Measurements from ENCODE around the gene AJAP1. TPM values are rescaled to one million over a fixed set of nuclear protein-coding genes. Genes with fewer than 3 reads are reported as not detected.

Gene AJAP1
- total RNA-seq, 2 experiments from 2014 or later, result not detected

DNA sequence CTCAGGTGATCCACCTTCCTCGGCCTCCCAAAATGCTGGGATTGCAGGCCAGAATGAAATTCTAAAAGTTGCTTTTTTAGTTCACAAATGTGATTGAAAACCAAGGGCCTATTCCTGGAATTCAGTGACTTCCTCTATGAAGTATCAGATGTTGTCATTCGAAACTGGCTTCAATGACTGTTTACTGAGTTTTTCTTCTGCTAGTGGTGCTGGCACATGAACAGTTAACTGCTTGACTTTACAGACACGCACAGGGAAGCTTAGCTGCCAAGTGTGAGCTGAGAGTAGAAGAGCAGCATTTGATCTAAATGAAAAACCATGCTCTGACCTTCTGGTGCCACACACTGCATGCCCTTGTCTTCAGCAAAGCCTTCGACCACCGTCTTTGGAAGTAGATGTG lies 32.8 kb upstream of the AJAP1 start:
- H3K4me1 Mint-ChIP-seq, result no peaks in the 10 kb centered on the region
- POLR2A ChIA-PET, result no interaction called here
- no peak overlapping the region for H3K27ac Mint-ChIP-seq
- CTCF ChIA-PET, result interaction anchor here (0.6 kb wide), 1 partner anchor 1203 kb away, joined by 3 read pairs; no protein-coding TSS in a partner anchor
- intact Hi-C loops (cut with DNase I, micrococcal nuclease), result no loop called here
- no peak overlapping the region for H3K4me3 Mint-ChIP-seq
- ATAC-seq (no peak), DNase-seq (no peak)
- no peaks in the 10 kb centered on the region for H3K9me3 Mint-ChIP-seq (ENCODE audit: low read depth)
- no peaks in the 10 kb centered on the region for H3K36me3 Mint-ChIP-seq (ENCODE audit: low read depth)
- H3K27me3 Mint-ChIP-seq, result no peaks in the 10 kb centered on the region

DNA sequence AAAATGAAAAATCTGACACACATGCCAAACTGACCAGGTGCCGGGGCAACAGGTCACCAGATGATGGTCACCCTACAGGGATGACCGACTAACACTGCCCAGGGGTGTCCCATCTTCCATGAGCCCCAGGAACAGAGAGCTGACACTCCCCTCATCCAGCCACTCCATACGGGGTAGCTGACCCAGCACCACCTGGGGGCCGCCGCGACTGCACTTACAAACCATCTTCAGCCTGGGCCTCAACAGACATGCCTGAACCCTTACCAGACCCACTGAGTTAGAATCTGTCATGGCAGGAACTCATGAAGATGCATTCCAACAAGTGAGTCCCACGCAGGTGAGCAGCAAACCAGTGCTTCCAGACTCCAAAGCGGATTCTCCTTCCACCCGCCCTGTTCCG lies 31.6 kb upstream of the AJAP1 start:
- ATAC-seq (no peak), DNase-seq (no peak)
- no peak overlapping the region for H3K27ac Mint-ChIP-seq
- H3K9me3 Mint-ChIP-seq (ENCODE audit: low read depth), result no peaks in the 10 kb centered on the region
- H3K36me3 Mint-ChIP-seq (ENCODE audit: low read depth), result no peaks in the 10 kb centered on the region
- no peaks in the 10 kb centered on the region for H3K4me1 Mint-ChIP-seq
- H3K4me3 Mint-ChIP-seq, result no peak overlapping the region
- ChIA-PET POLR2A (no interaction called here), CTCF (no interaction called here)
- intact Hi-C loops (cut with DNase I, micrococcal nuclease), result no loop called here
- H3K27me3 Mint-ChIP-seq, result no peaks in the 10 kb centered on the region

DNA sequence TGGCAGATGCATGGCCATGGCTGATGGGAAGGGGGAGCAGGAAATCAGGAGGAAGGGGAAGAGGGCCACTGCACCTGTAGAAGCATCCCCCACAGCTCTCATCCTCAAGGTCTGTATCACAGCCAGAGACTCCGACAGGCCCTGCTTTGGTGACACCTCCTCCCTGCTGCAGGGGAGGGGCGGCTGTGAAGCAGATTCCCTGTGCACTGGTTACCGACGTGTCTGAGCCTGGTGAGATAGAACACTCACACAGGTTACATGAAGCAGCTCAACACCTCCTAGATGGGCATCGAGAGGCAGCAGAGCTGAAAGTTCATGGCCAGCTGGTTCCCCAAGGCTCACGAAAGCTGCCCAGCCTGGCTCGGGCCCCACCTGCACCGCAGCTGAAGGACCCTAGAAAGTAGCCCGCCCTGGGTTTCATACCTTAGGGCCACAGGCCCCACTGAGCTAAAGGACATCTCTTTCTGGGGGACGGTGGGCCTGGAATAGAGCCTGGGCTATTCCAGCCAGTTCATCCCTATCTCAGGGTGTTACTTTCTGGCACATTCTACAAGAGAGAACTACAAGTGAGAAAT lies 30.2 kb upstream of the AJAP1 start:
- POLR2A ChIA-PET, result no interaction called here

DNA sequence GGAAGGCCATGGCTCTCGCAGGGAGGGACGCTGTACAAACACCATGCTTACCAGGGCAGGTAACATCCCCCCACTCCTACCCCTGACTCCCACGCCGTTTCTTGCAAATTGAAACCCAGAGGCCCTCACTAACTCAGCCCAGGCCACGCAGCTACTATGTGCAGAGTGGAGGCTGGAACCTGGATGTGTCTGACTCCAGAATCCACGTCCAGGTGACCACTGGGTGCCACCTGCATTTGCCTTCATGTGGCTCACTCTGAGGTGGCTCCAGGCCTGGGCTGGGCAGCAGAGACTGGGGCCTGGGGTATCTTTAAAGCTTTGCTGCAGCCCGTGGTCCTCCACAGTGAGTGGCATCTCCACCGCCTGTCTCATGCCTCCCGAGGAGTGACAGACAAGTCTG lies 29.6 kb upstream of the AJAP1 start:
- no peaks in the 10 kb centered on the region for H3K4me1 Mint-ChIP-seq
- DNase-seq (no peak), ATAC-seq (no peak)
- H3K27me3 Mint-ChIP-seq, result no peaks in the 10 kb centered on the region
- no peaks in the 10 kb centered on the region for H3K36me3 Mint-ChIP-seq (ENCODE audit: low read depth)
- H3K9me3 Mint-ChIP-seq (ENCODE audit: low read depth), result no peaks in the 10 kb centered on the region
- H3K4me3 Mint-ChIP-seq, result no peak overlapping the region
- intact Hi-C loops (cut with DNase I, micrococcal nuclease), result no loop called here
- ChIA-PET CTCF (no interaction called here), POLR2A (no interaction called here)
- H3K27ac Mint-ChIP-seq, result no peak overlapping the region

More for the DNA sequence above, 30.2 kb upstream of the AJAP1 start:
- no peak for DNase-seq
- CTCF ChIA-PET, result no interaction called here
- no peaks in the 10 kb centered on the region for H3K36me3 Mint-ChIP-seq (ENCODE audit: low read depth)
- intact Hi-C loops (cut with DNase I, micrococcal nuclease), result no loop called here
- no peaks in the 10 kb centered on the region for H3K9me3 Mint-ChIP-seq (ENCODE audit: low read depth)
- H3K4me3 Mint-ChIP-seq, result no peak overlapping the region
- H3K27me3 Mint-ChIP-seq, result no peaks in the 10 kb centered on the region
- no peak for ATAC-seq
- H3K27ac Mint-ChIP-seq, result no peak overlapping the region
- H3K4me1 Mint-ChIP-seq, result no peaks in the 10 kb centered on the region

DNA sequence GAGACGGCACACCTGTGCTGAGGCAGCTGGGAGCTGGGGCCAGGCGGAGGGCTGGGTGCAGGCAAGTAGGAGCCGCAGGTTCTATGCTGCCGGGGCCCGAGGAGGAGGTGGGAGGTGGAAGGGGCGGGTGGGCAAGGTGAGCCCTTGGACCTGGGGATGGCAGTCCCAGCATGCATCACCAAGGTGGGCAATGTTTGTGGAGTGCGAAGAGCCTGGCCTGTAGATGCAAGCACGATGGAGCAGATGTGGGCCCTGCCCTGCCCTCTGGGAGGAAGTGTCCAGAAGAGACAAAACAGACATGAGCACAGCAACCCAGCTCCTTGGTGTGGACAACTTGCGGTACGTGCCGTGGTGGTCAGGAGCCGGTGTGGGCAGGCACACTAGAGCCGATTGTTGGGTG lies 28.3 kb upstream of the AJAP1 start:
- H3K4me3 Mint-ChIP-seq, result no peak overlapping the region
- H3K9me3 Mint-ChIP-seq (ENCODE audit: low read depth), result no peaks in the 10 kb centered on the region
- H3K27me3 Mint-ChIP-seq, result no peaks in the 10 kb centered on the region
- ATAC-seq, result no peak
- ChIA-PET POLR2A (no interaction called here), CTCF (no interaction called here)
- H3K36me3 Mint-ChIP-seq (ENCODE audit: low read depth), result no peaks in the 10 kb centered on the region
- intact Hi-C loops (cut with DNase I, micrococcal nuclease), result no loop called here
- DNase-seq, result no peak
- H3K4me1 Mint-ChIP-seq, result no peaks in the 10 kb centered on the region
- H3K27ac Mint-ChIP-seq, result no peak overlapping the region

DNA sequence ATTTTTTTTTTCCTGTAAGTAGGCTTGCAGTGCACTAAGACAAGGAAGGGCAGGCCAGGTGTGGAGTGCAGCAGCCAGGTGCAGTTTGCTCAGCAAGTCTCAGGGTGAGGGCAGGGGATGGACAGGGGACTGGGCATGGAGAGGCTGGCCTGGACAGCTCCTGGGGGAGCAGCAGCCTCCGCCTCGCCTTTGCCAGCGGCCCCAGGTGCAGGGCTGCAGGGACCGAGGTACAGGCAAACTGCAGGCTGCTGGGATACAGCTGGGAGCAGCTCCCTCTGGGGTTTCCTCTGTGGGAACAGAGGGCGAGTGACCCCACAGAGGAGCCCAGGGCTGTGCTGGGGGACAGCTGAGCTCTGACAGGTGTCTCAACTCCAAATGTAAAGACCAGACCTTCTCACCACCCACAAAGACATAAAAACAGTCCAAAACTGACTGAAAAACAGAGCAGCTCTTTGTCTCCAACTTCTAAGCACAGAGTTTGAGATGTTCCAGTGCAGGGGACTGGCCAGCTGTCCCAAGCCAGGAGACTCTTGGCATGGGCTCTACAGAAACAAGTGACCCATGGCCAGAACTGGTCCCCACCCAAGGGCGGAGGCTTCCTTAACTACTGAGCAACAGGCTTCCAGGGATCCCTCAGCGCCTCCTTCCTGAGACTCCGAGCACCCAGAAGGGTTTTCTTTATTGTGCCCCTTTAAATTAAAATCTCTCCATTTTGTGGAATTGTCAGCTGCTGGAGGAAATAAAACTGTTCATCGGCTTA lies 27.7 kb upstream of the AJAP1 start:
- no peak for DNase-seq
- POLR2A ChIA-PET, result no interaction called here
- intact Hi-C loops (cut with DNase I, micrococcal nuclease), result no loop called here
- no peak overlapping the region for H3K4me3 Mint-ChIP-seq
- no peak overlapping the region for H3K27ac Mint-ChIP-seq
- no peaks in the 10 kb centered on the region for H3K4me1 Mint-ChIP-seq
- CTCF ChIA-PET, result no interaction called here
- H3K36me3 Mint-ChIP-seq (ENCODE audit: low read depth), result no peaks in the 10 kb centered on the region
- ATAC-seq, result no peak
- no peaks in the 10 kb centered on the region for H3K27me3 Mint-ChIP-seq
- H3K9me3 Mint-ChIP-seq (ENCODE audit: low read depth), result no peaks in the 10 kb centered on the region

DNA sequence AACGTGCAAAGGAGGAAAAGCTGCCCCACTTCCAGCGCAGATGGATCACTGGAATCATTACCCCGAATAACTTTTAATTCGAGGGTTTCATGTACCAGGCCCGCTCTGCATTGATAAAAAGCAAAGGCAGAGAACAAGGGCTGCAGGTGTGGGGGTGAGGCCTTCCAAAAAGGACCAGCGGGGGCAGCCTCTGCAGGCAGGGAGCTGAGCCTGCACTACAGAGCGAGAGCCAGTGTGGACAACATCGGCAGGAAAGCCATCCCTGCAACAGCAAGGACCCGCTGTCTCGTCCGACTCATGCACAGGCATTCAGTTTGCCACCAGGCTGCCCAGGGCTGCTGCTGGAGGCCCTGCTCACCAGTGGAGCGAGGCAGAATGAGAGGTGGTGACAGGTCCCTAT lies 27.1 kb upstream of the AJAP1 start:
- POLR2A ChIA-PET, result interaction anchor here (0.5 kb wide), 1 partner anchor 613 kb away, joined by 4 read pairs; no protein-coding TSS in a partner anchor
- ATAC-seq (no peak), DNase-seq (no peak)
- Mint-ChIP-seq H3K4me3 (no peak overlapping the region), H3K27ac (no peak overlapping the region), H3K9me3 (ENCODE audit: low read depth) (no peaks in the 10 kb centered on the region), H3K36me3 (ENCODE audit: low read depth) (no peaks in the 10 kb centered on the region), H3K4me1 (no peaks in the 10 kb centered on the region), H3K27me3 (no peaks in the 10 kb centered on the region)
- intact Hi-C loops (cut with DNase I, micrococcal nuclease), result no loop called here
- CTCF ChIA-PET, result no interaction called here

DNA sequence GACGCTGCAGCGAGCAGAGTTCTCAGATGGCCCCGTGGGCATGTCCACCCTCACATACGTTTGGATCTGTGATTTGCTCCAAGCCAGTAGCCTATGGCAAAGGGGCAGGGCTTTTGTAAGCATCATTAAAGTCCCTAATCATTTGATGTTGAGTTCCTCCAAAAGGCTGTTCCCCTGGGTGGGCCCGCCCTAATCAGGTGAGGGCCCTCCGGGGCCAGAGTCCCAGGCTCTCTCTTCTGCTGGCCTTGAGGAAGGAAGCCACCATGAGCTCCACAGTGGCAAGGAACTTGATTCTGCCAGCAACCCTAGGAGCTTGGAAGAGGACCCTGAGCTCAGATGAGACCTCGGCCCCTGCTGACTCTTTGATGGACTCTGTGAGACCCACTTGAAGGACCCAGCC lies 25.4 kb upstream of the AJAP1 start:
- ATAC-seq, result no peak
- Mint-ChIP-seq H3K27me3 (no peaks in the 10 kb centered on the region), H3K36me3 (ENCODE audit: low read depth) (no peaks in the 10 kb centered on the region), H3K4me1 (no peaks in the 10 kb centered on the region), H3K9me3 (ENCODE audit: low read depth) (no peaks in the 10 kb centered on the region), H3K27ac (no peak overlapping the region), H3K4me3 (no peak overlapping the region)
- CTCF ChIA-PET, result interaction anchor here (0.5 kb wide), 1 partner anchor 589 kb away, joined by 3 read pairs; no protein-coding TSS in a partner anchor
- intact Hi-C loops (cut with DNase I, micrococcal nuclease), result no loop called here
- POLR2A ChIA-PET, result no interaction called here
- DNase-seq, result no peak

DNA sequence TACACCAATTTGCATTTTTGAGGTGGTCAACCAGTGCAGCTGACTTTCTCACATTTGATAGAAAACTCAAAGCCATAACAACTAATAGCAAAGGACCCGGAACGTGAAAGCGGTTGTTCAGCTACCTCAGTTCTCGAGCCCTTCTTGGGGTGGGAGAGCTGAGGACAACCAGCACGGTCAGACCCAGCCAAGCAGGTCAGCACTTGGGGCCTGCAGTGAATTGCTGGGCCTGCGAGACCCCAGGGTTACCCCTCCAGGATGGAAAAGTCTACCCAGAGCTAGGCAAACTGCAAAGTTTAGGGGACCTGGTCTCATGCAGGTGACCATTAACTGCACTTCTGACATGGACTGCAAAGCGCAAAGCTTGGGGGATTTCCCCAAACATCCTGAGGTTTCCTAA lies 23.8 kb upstream of the AJAP1 start:
- H3K27me3 Mint-ChIP-seq, result no peaks in the 10 kb centered on the region
- ChIA-PET CTCF (no interaction called here), POLR2A (no interaction called here)
- H3K4me1 Mint-ChIP-seq, result no peaks in the 10 kb centered on the region
- no peaks in the 10 kb centered on the region for H3K36me3 Mint-ChIP-seq (ENCODE audit: low read depth)
- intact Hi-C loops (cut with DNase I, micrococcal nuclease), result no loop called here
- DNase-seq (no peak), ATAC-seq (no peak)
- H3K4me3 Mint-ChIP-seq, result no peak overlapping the region
- no peaks in the 10 kb centered on the region for H3K9me3 Mint-ChIP-seq (ENCODE audit: low read depth)
- no peak overlapping the region for H3K27ac Mint-ChIP-seq

DNA sequence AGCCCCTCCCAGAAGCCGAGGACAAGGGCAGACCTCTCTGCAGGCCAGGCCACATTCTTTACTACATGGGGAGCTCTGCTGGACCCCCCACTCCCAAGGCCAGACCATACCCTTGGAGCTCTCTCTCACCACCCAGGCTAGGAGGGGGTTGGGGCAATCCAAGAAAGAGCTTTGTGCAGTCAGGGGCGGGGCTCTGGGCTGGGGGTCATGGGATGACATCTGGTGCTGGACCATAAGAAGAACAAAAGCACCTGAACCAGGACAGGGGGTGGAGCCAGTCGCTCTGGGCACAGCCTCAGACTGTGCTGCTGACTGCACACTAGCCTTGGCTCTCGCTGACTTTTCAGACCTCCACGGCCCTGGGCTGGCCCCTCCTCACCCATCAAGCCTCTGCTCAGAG lies 23.1 kb upstream of the AJAP1 start:
- ChIA-PET POLR2A (no interaction called here), CTCF (no interaction called here)
- Mint-ChIP-seq H3K4me3 (no peak overlapping the region), H3K4me1 (no peaks in the 10 kb centered on the region), H3K36me3 (ENCODE audit: low read depth) (no peaks in the 10 kb centered on the region), H3K27me3 (no peaks in the 10 kb centered on the region), H3K27ac (no peak overlapping the region), H3K9me3 (ENCODE audit: low read depth) (no peaks in the 10 kb centered on the region)
- intact Hi-C loops (cut with DNase I, micrococcal nuclease), result no loop called here
- no peak for ATAC-seq
- DNase-seq, result no peak

DNA sequence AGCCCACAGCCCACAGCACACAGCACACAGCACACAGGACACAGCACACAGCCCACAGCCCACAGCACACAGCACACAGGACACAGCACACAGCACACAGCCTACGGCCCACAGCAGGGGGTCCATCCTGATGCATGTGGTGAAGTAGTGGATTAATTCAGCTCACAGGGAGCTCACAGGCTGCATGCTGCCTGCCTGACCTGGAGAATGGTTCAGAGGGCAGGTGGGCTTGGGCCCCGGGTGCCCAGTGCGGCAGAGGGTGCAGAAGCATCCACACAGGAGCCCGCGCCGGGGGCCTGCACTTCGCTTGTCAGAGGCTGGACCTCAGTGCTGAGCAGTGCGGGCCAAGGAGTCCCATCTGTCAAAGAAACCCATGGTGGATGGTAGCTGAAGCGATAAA lies 21.1 kb upstream of the AJAP1 start:
- ChIA-PET POLR2A (no interaction called here), CTCF (no interaction called here)
- Mint-ChIP-seq H3K4me1 (no peaks in the 10 kb centered on the region), H3K27me3 (peaks cover 8% of the 10 kb centered on the region), H3K9me3 (ENCODE audit: low read depth) (no peaks in the 10 kb centered on the region), H3K36me3 (ENCODE audit: low read depth) (no peaks in the 10 kb centered on the region), H3K27ac (no peak overlapping the region), H3K4me3 (no peak overlapping the region)
- no peak for ATAC-seq
- intact Hi-C loops (cut with DNase I, micrococcal nuclease), result no loop called here
- DNase-seq, result no peak

DNA sequence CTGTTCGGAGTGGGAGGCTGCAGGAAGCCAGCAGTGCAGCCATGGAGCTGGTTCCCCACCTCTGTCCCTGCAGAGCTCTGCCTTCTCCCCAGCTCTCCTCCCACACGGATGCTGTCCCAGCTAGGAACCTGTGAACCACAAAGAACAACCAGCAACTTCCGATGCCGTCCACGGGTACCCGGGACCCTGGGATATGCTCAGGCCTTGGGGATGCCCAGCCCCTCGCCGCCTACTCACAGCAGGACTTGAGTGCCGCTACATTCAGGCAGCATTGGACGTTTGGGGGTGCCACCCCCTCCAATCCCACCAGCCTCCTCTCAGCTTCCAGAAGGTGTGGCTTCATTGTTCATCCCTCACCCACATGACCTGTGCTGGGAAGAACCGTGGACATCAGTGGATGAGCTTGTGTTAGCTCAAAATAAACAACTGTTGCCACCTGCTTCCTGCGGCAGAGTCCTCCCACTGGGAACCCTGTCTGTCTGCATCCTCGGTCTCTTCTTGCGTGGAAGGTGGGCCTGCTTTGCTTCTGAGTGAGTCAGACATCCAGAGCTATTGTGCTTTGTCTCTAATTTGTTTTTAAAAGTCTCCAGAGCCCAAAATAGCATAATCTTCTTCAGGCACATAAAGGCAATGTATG lies 20.1 kb upstream of the AJAP1 start:
- DNase-seq, result no peak
- ATAC-seq, result no peak
- Mint-ChIP-seq H3K9me3 (ENCODE audit: low read depth) (no peaks in the 10 kb centered on the region), H3K4me3 (no peak overlapping the region), H3K27ac (no peak overlapping the region), H3K27me3 (peaks cover 12% of the 10 kb centered on the region), H3K36me3 (ENCODE audit: low read depth) (no peaks in the 10 kb centered on the region), H3K4me1 (no peaks in the 10 kb centered on the region)
- ChIA-PET CTCF (no interaction called here), POLR2A (no interaction called here)
- intact Hi-C loops (cut with DNase I, micrococcal nuclease), result no loop called here

Measured in activated CD4-positive, alpha-beta T cell treated with anti-CD3 and anti-CD28 coated beads for 36 hours (primary cell).